ACC112 (cell line): ENCODE data around the gene PRKAR1B.

Experiments used
- H2AFZ ChIP-seq: fragments of 200-600 bp; sonication (generic); one replicate; pipeline ENCODE4 v1.6.0; 2017; ENCODE audit warnings: antibody characterized with exemption, low read length; ENCODE audit not compliant: unreplicated experiment
- H3K27ac ChIP-seq: fragments of 200-600 bp; sonication (generic); 2 replicates; pipeline ENCODE4 v1.5.1; 2014; ENCODE audit warnings: low read depth, mild to moderate bottlenecking, antibody characterized with exemption, low read length, moderate library complexity
- H3K27me3 ChIP-seq: fragments of 200-600 bp; sonication (generic); 2 replicates; pipeline ENCODE4 v1.6.1; 2014; ENCODE audit warnings: mild to moderate bottlenecking, antibody characterized with exemption, low read length, moderate library complexity, mixed read lengths; ENCODE audit not compliant: insufficient read depth
- H3K36me3 ChIP-seq: fragments of 200-600 bp; sonication (generic); 2 replicates; pipeline ENCODE4 v1.6.1; 2016; ENCODE audit warnings: mild to moderate bottlenecking, antibody characterized with exemption, low read length, moderate library complexity, mixed read lengths; ENCODE audit not compliant: insufficient read depth
- H3K4me1 ChIP-seq: fragments of 200-600 bp; sonication (generic); one replicate; pipeline ENCODE4 v1.6.1; 2016; ENCODE audit warnings: low read length, mixed read lengths; ENCODE audit not compliant: insufficient read depth, unreplicated experiment, control insufficient read depth
- H3K4me3 ChIP-seq: fragments of 200-600 bp; sonication (generic); 2 replicates; pipeline ENCODE4 v1.5.1; 2014; ENCODE audit warnings: mild to moderate bottlenecking, low read depth, low read length
- H3K79me2 ChIP-seq: fragments of 200-600 bp; sonication (generic); one replicate; pipeline ENCODE4 v1.6.0; 2016; ENCODE audit warnings: low read length; ENCODE audit not compliant: control insufficient read depth, unreplicated experiment, insufficient read depth

Gene PRKAR1B

DNA sequence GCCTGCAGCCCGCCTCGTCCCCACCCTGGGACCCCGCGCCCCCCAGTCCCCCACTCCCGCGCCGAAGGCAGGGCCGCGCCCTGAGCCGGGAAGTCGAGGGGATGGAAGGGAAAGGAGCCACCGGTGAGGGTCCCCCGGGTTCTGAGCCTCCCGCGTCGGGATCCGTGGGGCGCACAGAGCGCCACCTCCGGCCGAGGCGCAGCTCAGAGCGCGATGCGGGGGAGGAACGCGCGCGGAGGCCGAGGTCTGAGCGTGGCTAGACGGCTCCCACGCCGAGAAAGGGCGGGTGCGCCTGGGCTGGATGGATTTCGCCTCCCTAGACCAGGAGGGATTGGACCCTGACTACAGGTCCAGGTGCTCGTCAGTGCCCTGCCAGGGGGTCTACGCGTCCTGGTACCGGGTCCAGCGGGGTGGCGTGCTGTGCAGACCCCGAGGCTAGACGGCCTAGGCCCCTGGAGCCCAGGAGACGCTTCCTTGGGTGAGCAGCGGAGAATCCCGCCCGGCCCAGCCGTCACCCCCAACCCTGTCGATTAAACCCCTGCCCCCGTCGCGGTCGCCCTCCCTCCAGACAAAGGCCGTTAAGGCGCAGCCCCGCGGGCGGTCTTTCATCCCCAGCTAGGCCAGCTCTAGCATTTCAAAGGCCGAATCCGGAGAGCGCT is 206.4 kb downstream of the PRKAR1B start:
- no peak overlapping the region for H3K27ac ChIP-seq
- no peaks in the 10 kb centered on the region for H3K36me3 ChIP-seq
- no peak overlapping the region for H2AFZ ChIP-seq
- peaks cover 4% of the 10 kb centered on the region for H3K79me2 ChIP-seq
- peak overlapping the region; percentile 76 for H3K4me3 ChIP-seq
- peaks cover 35% of the 10 kb centered on the region for H3K27me3 ChIP-seq
- H3K4me1 ChIP-seq = peaks cover 11% of the 10 kb centered on the region

DNA sequence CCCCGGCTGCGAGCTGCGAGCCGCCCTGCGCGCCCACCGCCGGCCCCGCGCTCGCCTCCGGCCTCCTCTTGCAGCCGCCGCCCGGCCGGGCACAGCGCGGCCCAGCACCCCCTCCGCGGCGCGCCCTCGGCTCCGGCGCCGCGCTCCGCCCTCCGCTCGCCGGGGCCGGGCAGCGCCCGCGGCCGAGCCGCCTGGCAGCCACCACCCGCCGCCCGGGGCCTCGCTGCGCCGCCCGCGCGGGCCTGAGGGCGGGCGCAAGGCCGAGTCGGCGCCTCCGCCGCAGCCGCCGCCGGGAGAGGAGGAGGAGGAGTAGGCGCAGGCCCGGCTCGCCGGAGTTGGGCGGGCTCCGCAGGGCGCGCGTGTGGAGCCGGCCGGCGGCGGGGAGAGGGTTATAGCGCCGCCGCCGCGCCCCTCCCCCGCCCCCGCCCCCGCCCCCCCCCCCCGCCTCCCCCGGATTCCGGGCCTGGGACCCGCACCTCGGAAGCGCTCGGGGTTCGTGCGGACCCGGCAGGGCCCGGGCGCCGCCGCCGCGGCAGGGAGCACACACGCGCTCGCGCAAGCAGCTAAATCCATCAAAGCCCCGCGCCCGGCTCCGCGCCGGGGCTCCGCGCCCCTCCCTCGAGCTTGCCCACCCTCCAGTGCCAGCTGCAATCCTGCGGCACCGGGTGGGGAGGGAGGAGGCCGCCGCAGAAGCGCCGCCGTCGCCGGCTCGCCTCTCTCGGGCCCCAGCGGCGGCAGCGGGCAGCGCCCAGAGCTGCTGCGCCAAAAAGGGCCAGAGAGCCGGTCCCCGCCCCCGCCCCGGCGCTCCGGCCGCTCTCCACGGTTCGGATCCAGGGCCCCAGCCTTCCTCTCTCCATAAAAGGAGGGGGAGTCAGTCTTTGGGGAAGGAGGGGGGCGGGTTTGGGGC is 207.3 kb downstream of the PRKAR1B start, which contains the start of gene PDGFA:
TSS of gene PDGFA (minus strand) at position 363 of the 907 bp plus-strand sequence. CDS start 845 bp downstream, outside the sequence.
- peaks cover 11% of the 10 kb centered on the region for H3K4me1 ChIP-seq

GRCh38 chr7:518630-519483 is 208.2 kb downstream of the PRKAR1B start:
- H3K79me2 ChIP-seq = peaks cover 7% of the 10 kb centered on the region
- peaks cover 16% of the 10 kb centered on the region for H3K4me1 ChIP-seq
- H3K36me3 ChIP-seq = no peaks in the 10 kb centered on the region
- H2AFZ ChIP-seq = no peak overlapping the region
- H3K4me3 ChIP-seq = peak overlapping the region; percentile 83
- H3K27ac ChIP-seq = no peak overlapping the region
- H3K27me3 ChIP-seq = peaks cover 35% of the 10 kb centered on the region

More for the DNA sequence above, 207.3 kb downstream of the PRKAR1B start, which contains the start of gene PDGFA:
- no peaks in the 10 kb centered on the region for H3K36me3 ChIP-seq
- peaks cover 7% of the 10 kb centered on the region for H3K79me2 ChIP-seq
- peak within 1 kb of the TSS; percentile 83 for H3K4me3 ChIP-seq
- H3K27ac ChIP-seq = no peak within 1 kb of the TSS
- peaks cover 35% of the 10 kb centered on the region for H3K27me3 ChIP-seq
- no peak within 1 kb of the TSS for H2AFZ ChIP-seq

DNA sequence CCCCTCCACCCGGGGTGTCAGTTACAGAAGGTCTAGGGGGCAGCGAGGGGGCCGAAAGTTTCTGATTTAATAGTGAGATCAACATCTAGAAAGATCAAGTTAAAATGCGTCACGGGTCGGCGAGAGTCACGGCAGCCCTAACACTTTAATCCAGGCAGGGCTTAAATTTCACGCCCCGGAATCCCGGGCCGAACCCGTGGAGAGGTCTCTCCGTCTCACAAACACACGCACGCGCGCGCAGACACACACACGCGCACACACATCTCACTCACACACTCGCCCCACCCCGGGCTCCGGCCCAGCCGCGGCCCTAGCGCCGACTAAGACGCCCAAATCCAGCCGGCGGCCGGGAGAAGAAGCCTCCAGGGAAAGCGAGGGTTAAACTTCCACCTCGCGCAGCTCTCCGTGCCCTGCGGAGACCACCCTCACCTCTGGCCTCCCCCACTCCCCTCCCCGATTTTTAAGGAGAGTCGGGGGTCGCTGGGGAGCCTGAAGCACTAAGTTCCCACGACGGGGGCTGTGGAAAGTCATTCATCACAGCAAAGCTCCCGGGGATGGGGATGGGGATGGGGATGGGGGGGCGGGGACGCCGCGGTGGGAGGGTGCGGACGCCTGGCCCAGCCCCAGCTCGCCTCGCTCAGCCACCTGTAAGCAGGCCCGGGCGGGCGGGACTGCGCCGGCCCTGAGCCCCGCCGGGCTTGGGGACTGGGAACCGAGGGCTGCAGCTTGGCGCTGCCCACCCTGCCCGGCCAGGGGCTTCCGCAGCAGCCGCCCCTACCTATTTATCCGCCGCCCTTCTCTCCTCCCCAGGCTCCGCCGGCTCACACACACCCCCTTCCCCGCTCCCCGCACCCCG is 209.1 kb downstream of the PRKAR1B start:
- peaks cover 28% of the 10 kb centered on the region for H3K27me3 ChIP-seq
- peak overlapping the region; percentile 83 for H3K4me3 ChIP-seq
- peaks cover 7% of the 10 kb centered on the region for H3K79me2 ChIP-seq
- peak overlapping the region; percentile 51 for H2AFZ ChIP-seq
- H3K27ac ChIP-seq = no peak overlapping the region
- peaks cover 24% of the 10 kb centered on the region for H3K4me1 ChIP-seq
- no peaks in the 10 kb centered on the region for H3K36me3 ChIP-seq

DNA sequence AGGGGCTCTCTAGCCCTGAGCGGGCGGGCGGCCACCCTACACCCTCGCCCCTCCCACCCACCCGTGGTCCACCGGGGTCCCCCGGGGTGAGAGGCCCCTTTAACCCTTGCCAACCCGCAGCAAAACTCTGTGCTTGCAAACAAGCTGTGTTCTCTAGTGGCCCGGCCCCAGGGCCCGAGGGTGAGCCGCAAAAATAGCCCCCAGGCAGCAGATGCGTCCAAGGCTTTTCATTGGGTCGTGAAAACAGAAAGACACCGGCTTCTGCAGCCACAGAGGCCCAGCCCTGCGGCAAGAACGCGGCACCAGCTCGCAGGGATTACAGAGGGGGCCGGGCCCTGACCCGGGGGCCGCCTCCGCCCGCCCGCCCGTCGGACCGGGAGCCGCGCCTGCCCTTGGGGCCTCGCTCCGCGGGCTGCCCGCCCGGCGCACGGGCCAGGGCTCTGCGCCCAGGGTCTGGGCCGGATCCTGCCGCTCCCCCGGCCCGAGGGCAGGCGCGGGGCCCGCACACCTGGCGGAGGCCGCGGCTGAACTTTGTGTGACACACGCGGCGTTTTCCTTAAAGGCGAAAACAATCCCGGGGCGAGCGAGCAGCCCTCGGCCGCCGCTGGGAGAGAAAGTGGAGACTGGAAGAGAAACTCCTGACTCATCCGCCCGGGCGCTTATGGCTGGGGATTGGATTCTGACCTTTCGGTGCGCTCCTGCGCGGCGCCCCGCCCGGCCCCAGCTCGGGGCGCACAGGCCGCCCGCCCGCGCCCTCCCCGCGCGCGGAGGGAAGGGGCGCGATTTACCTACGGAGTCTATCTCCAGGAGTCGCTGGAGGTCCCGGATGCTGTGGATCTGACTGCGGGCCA is 210.2 kb downstream of the PRKAR1B start:
- Histone ChIP-seq H3K4me3 (peak overlapping the region; percentile 83), H2AFZ (peak overlapping the region; percentile 66), H3K27ac (0 out of 2 replicates have a peak overlapping the region, but pooled peaks have one; percentile 10), H3K27me3 (peaks cover 17% of the 10 kb centered on the region), H3K79me2 (peaks cover 7% of the 10 kb centered on the region), H3K36me3 (no peaks in the 10 kb centered on the region), H3K4me1 (peaks cover 20% of the 10 kb centered on the region)

DNA sequence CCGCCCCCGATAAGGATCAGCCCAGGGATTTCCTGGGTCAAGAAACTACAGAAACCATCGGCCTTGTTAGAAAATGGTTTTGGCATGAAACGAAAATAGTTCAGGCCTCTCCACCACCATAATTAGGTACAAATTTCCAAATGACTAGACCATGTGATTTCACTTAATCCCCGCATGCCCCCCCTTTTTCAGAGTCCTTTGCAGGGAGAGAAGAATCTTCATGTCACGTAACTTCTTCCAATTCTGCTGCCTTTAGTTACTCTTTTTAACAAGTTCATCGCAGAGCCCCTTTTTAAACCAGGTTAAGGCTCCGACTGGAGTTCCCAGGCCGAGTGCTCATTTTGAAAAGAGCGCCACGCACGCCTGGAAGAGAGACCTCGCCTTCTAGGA is 210.9 kb downstream of the PRKAR1B start:
- no peak overlapping the region for H3K4me3 ChIP-seq
- no peaks in the 10 kb centered on the region for H3K36me3 ChIP-seq
- H2AFZ ChIP-seq = no peak overlapping the region
- H3K4me1 ChIP-seq = peaks cover 18% of the 10 kb centered on the region
- peaks cover 7% of the 10 kb centered on the region for H3K79me2 ChIP-seq
- peaks cover 10% of the 10 kb centered on the region for H3K27me3 ChIP-seq
- H3K27ac ChIP-seq = no peak overlapping the region

DNA sequence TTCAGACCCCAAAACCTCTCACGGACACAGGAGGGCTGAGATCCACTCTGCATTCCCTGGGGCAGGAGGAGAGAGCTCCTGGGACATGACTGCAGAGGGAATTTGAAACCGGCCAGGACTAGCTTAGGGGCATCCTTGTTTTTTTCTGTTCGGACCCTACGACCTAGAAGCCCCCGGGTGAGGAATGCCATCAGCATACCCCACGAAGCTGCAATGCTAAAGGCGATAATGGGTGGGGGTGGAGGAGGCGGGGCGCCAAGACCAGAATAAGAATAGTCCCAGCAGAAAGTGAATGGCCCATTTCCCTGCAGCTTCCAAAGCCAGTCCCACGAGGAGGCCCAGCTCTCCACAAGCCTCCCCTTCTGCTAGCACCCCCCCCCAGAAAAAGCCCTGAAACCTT is 211.5 kb downstream of the PRKAR1B start:
- Histone ChIP-seq H3K27me3 (peaks cover 5% of the 10 kb centered on the region), H3K4me1 (peaks cover 16% of the 10 kb centered on the region), H3K27ac (no peak overlapping the region), H3K4me3 (no peak overlapping the region), H2AFZ (no peak overlapping the region), H3K36me3 (no peaks in the 10 kb centered on the region), H3K79me2 (peaks cover 7% of the 10 kb centered on the region)

DNA sequence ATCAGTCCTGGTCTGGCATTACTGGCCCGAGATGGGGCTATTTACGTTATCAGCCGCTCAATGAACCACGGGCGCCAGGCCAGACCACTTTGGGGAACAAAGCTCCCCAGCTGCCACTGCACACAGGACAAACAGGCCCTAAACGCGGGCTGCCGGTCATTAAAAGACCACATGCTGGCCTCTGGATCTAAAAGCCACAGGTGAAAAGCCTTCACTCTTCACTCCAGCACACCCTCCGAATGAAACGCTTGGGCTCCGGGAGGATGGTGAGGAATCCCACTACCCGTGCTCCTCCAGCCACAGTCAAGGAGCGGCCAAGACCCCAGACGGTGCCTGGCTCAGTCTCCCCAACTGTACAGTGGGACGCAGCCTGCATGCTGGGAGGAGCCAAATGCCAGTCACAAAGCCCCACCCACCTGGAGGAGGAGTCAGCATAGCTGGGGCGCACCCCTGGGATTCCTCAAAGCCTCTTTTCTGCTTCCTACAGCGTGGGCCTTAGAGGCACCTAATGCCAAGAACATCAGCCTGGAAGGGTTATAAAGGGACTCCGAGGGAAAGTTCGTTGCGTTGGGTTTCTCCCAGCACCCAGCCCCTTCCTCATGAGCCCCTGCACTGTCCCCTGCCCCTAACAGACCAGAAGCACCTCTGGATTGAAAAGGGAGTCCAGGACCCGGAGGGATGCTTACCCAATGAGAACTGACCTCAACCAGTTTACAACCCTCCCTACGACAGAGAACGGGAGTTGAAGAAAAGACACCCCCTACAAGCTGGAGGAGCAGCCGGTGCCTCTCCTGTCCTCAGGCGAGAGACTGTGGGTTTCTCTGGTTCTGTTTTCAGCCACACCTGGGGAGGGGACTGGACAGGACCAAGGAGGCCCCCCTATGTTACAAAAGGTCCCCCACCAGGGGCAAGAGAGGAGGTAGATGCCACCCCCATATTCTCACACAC is 212.2 kb downstream of the PRKAR1B start:
- Histone ChIP-seq H3K4me1 (peaks cover 16% of the 10 kb centered on the region), H3K36me3 (no peaks in the 10 kb centered on the region), H3K4me3 (no peak overlapping the region), H3K79me2 (peaks cover 7% of the 10 kb centered on the region), H2AFZ (no peak overlapping the region), H3K27me3 (no peaks in the 10 kb centered on the region), H3K27ac (no peak overlapping the region)
